ENCODE results near the gene TCF3.

Gene TCF3

GRCh38 chr19:1630012-1630411 is 22.4 kb downstream of the TCF3 start:
- no peak for DNase-seq (ENCODE audit: low spot score)

GRCh38 chr19:1629256-1629808 is 23.1 kb downstream of the TCF3 start:
- DNase-seq (ENCODE audit: low spot score), result no peak

GRCh38 chr19:1627194-1627593 is 25.2 kb downstream of the TCF3 start:
- DNase-seq (ENCODE audit: low spot score), result no peak

GRCh38 chr19:1626417-1627010 is 25.9 kb downstream of the TCF3 start:
- no peak for DNase-seq (ENCODE audit: low spot score)

- DNase-seq (ENCODE audit: low spot score), result peak; percentile 52
Measured at GRCh38 chr19:1624458-1624857, 28.0 kb downstream of the TCF3 start.

- DNase-seq (ENCODE audit: low spot score), result no peak
Measured at GRCh38 chr19:1622541-1622940, 29.9 kb downstream of the TCF3 start.

- DNase-seq (ENCODE audit: low spot score), result no peak
Measured at GRCh38 chr19:1622007-1622406, 30.4 kb downstream of the TCF3 start.

- no peak for DNase-seq (ENCODE audit: low spot score)
Measured at GRCh38 chr19:1621574-1621973, 30.8 kb downstream of the TCF3 start.

- DNase-seq (ENCODE audit: low spot score), result no peak
Measured at GRCh38 chr19:1621021-1621420, 31.4 kb downstream of the TCF3 start.

GRCh38 chr19:1620502-1620901 is 31.9 kb downstream of the TCF3 start:
- DNase-seq (ENCODE audit: low spot score), result no peak

GRCh38 chr19:1619703-1620102 is 32.7 kb downstream of the TCF3 start:
- DNase-seq (ENCODE audit: low spot score), result no peak

- no peak for DNase-seq (ENCODE audit: low spot score)
Measured at GRCh38 chr19:1619094-1619439, 33.3 kb downstream of the TCF3 start.

GRCh38 chr19:1618157-1619093 is 34.0 kb downstream of the TCF3 start:
- peak; percentile 61 for DNase-seq (ENCODE audit: low spot score)

- DNase-seq (ENCODE audit: low spot score), result peak; percentile 52
Measured at GRCh38 chr19:1616875-1617274, 35.5 kb downstream of the TCF3 start.

GRCh38 chr19:1616396-1616795 is 36.0 kb downstream of the TCF3 start:
- no peak for DNase-seq (ENCODE audit: low spot score)

- no peak for DNase-seq (ENCODE audit: low spot score)
Measured at GRCh38 chr19:1615156-1615765, 37.2 kb downstream of the TCF3 start.

GRCh38 chr19:1613808-1614570 is 38.4 kb downstream of the TCF3 start:
- no peak for DNase-seq (ENCODE audit: low spot score)

- no peak for DNase-seq (ENCODE audit: low spot score)
Measured at GRCh38 chr19:1613146-1613545, 39.3 kb downstream of the TCF3 start.

GRCh38 chr19:1612114-1613086 is 40.0 kb downstream of the TCF3 start:
- DNase-seq (ENCODE audit: low spot score), result no peak

GRCh38 chr19:1611353-1611752 is 41.1 kb downstream of the TCF3 start:
- no peak for DNase-seq (ENCODE audit: low spot score)

GRCh38 chr19:1610579-1610978 is 41.8 kb downstream of the TCF3 start:
- DNase-seq (ENCODE audit: low spot score), result no peak

Data from NAMALWA (cell line).